Thoracic aorta (tissue), 2 donors: ENCODE measurements around the gene ELFN1. TPM values are rescaled to one million over a fixed set of nuclear protein-coding genes. Genes with fewer than 3 reads are reported as not detected.

Source experiments
- ATAC-seq: fragments of 150-250 bp; one replicate; pipeline ENCODE4 v1.8.0; 2017; ENCODE audit warnings: low read depth; ENCODE audit not compliant: insufficient number of reproducible peaks, low FRiP score
- DNase-seq: peaks from one replicate; pipeline ENCODE4 v3.0.0-alpha.2; 2020; ENCODE audit warnings: low spot score
- H3K27ac ChIP-seq, 2 donors: fragments of 200-600 bp; sonication (generic); 1 replicate in 1 of 2; 2 replicates in 1 of 2; pipeline ENCODE4 v1.5.1; 2016; ENCODE audit warnings: mild to moderate bottlenecking in 2 of 2, moderate library complexity in 2 of 2
- H3K27me3 ChIP-seq: fragments of 200-600 bp; sonication (generic); replicated peaks from 2 replicates; pipeline ENCODE4 v1.6.0; 2016; ENCODE audit warnings: mild to moderate bottlenecking; ENCODE audit not compliant: insufficient read depth
- H3K36me3 ChIP-seq: fragments of 200-600 bp; sonication (generic); one replicate; pipeline ENCODE4 v1.5.1; 2016
- H3K4me1 ChIP-seq, 2 donors: fragments of 200-600 bp; sonication (generic); 1 replicate in 1 of 2; 2 replicates in 1 of 2; pipeline versions ENCODE4 v1.5.1 to v1.6.0; 2016; ENCODE audit warnings: low read depth in 2 of 2, mild to moderate bottlenecking in 1 of 2; ENCODE audit not compliant: control insufficient read depth in 1 of 2
- H3K4me3 ChIP-seq: fragments of 200-600 bp; sonication (generic); 2 replicates; pipeline ENCODE4 v1.5.1; 2016; ENCODE audit warnings: mild to moderate bottlenecking
- H3K9me3 ChIP-seq: fragments of 200-600 bp; sonication (generic); 2 replicates; pipeline ENCODE4 v1.5.1; 2016
- CTCF ChIP-seq: fragments of 200-600 bp; sonication (generic); IDR thresholded peaks from one replicate; pipeline ENCODE4 v1.5.1; 2019; ENCODE audit warnings: antibody characterized with exemption
- total RNA-seq, 2 donors: library from RNA; depleted of rRNA; stranded (reverse); fragments of >200 nt; gene quantifications; one replicate each; pipeline versions ENCODE4 v1.1.0 to v1.2.3, GENCODE V29; 2016

ELFN1 gene
- total RNA-seq, 2 donors from 2014 or later, result 0.81 to 0.85 TPM

GRCh38 chr7:1738511-1738910 is 68.4 kb downstream of the ELFN1 start:
- Histone ChIP-seq H3K4me1 (no peaks in the 10 kb centered on the region), H3K27ac (no peak overlapping the region), H3K36me3 (no peaks in the 10 kb centered on the region), H3K27me3 (no peaks in the 10 kb centered on the region), H3K4me3 (no peak overlapping the region), H3K9me3 (no peaks in the 10 kb centered on the region)
- ATAC-seq (no peak), DNase-seq (no peak)
- TF ChIP-seq CTCF, result no peak

GRCh38 chr7:1738956-1739355 is 68.9 kb downstream of the ELFN1 start:
- H3K27ac ChIP-seq, result no peak overlapping the region
- no peak for TF ChIP-seq CTCF
- H3K4me3 ChIP-seq, result no peak overlapping the region
- no peaks in the 10 kb centered on the region for H3K4me1 ChIP-seq
- DNase-seq (no peak), ATAC-seq (no peak)
- no peaks in the 10 kb centered on the region for H3K36me3 ChIP-seq
- no peaks in the 10 kb centered on the region for H3K9me3 ChIP-seq
- no peaks in the 10 kb centered on the region for H3K27me3 ChIP-seq

GRCh38 chr7:1739593-1739992 is 69.5 kb downstream of the ELFN1 start:
- no peak overlapping the region for H3K27ac ChIP-seq
- no peaks in the 10 kb centered on the region for H3K4me1 ChIP-seq
- no peaks in the 10 kb centered on the region for H3K9me3 ChIP-seq
- DNase-seq, result no peak
- H3K27me3 ChIP-seq, result no peaks in the 10 kb centered on the region
- H3K36me3 ChIP-seq, result no peaks in the 10 kb centered on the region
- no peak for ATAC-seq
- H3K4me3 ChIP-seq, result no peak overlapping the region
- no peak for TF ChIP-seq CTCF

- Histone ChIP-seq H3K9me3 (no peaks in the 10 kb centered on the region), H3K36me3 (no peaks in the 10 kb centered on the region), H3K27ac (no peak overlapping the region), H3K27me3 (no peaks in the 10 kb centered on the region), H3K4me1 (no peaks in the 10 kb centered on the region), H3K4me3 (no peak overlapping the region)
- DNase-seq (no peak), ATAC-seq (no peak)
- no peak for TF ChIP-seq CTCF
Measured at GRCh38 chr7:1740214-1740613, 70.1 kb downstream of the ELFN1 start.

- no peaks in the 10 kb centered on the region for H3K4me1 ChIP-seq
- TF ChIP-seq CTCF, result no peak
- no peak for DNase-seq
Measured at GRCh38 chr7:1741246-1741645, 71.2 kb downstream of the ELFN1 start.

More at GRCh38 chr7:1741246-1741645, 71.2 kb downstream of the ELFN1 start:
- Histone ChIP-seq H3K4me3 (no peak overlapping the region), H3K9me3 (no peaks in the 10 kb centered on the region), H3K36me3 (no peaks in the 10 kb centered on the region), H3K27ac (no peak overlapping the region), H3K27me3 (no peaks in the 10 kb centered on the region)
- no peak for ATAC-seq
